HG03571 (cell line): Measurements from ENCODE around the gene SCGN.

Experiments
- ATAC-seq: cut with Tn5 transposase; IDR thresholded peaks from one replicate; pipeline ENCODE4 v1.9.1; 2021; ENCODE audit not compliant: unreplicated experiment

The SCGN gene

GRCh38 chr6:25685251-25685650 lies 33.2 kb downstream of the SCGN start:
- ATAC-seq = no peak

GRCh38 chr6:25685896-25686295 lies 33.9 kb downstream of the SCGN start:
- no peak for ATAC-seq

GRCh38 chr6:25686856-25687255 lies 34.8 kb downstream of the SCGN start:
- no peak for ATAC-seq

- no peak for ATAC-seq
These were observed 38.0 kb downstream of the SCGN start for GRCh38 chr6:25689966-25690365.

- ATAC-seq = no peak
These were observed 39.9 kb downstream of the SCGN start for GRCh38 chr6:25691894-25692293.

GRCh38 chr6:25692472-25692871 lies 40.5 kb downstream of the SCGN start:
- ATAC-seq = no peak

- no peak for ATAC-seq
These were observed 42.4 kb downstream of the SCGN start for GRCh38 chr6:25694366-25694765.

GRCh38 chr6:25695671-25696070 lies 43.7 kb downstream of the SCGN start:
- ATAC-seq = no peak

GRCh38 chr6:25697537-25698340 lies 45.7 kb downstream of the SCGN start:
- ATAC-seq = no peak

GRCh38 chr6:25698631-25699030 lies 46.6 kb downstream of the SCGN start:
- ATAC-seq = no peak

GRCh38 chr6:25699649-25700048 lies 47.6 kb downstream of the SCGN start:
- no peak for ATAC-seq

- ATAC-seq = no peak
These were observed 48.7 kb downstream of the SCGN start for GRCh38 chr6:25700761-25701160.

- no peak for ATAC-seq
These were observed 49.8 kb downstream of the SCGN start for GRCh38 chr6:25701807-25702206.

- ATAC-seq = no peak
These were observed 51.0 kb downstream of the SCGN start for GRCh38 chr6:25703005-25703404.

GRCh38 chr6:25704001-25704400 lies 52.0 kb downstream of the SCGN start:
- ATAC-seq = no peak

GRCh38 chr6:25706314-25707014 lies 54.4 kb downstream of the SCGN start:
- no peak for ATAC-seq

- ATAC-seq = no peak
These were observed 57.7 kb downstream of the SCGN start for GRCh38 chr6:25709761-25710160.

- no peak for ATAC-seq
These were observed 58.3 kb downstream of the SCGN start for GRCh38 chr6:25710287-25710686.

GRCh38 chr6:25713824-25714223 lies 61.8 kb downstream of the SCGN start:
- no peak for ATAC-seq

- no peak for ATAC-seq
These were observed 62.8 kb downstream of the SCGN start for GRCh38 chr6:25714765-25715164.

GRCh38 chr6:25715794-25716193 lies 63.8 kb downstream of the SCGN start:
- ATAC-seq = no peak
